Fibroblast of lung (primary cell): ENCODE measurements around the gene MTFR2.

ENCODE experiments used
- CTCF ChIP-seq, 2 donors: IDR thresholded peaks in 1 of 2; conservative IDR thresholded peaks in 1 of 2; 1 replicate in 1 of 2; 2 replicates in 1 of 2; pipeline ENCODE4 v1.5.1; 2011 to 2012; ENCODE audit warnings: low read length in 2 of 2, control low read depth in 1 of 2, inconsistent platforms in 1 of 2, low read depth in 1 of 2, mild to moderate bottlenecking in 1 of 2
- EZH2 ChIP-seq: IDR thresholded peaks from 2 replicates; pipeline ENCODE4 v1.5.1; 2012; ENCODE audit warnings: low read length, control low read depth, mild to moderate bottlenecking; ENCODE audit errors: missing control alignments

GRCh38 chr6:136250686-136251008, 536 bp upstream of the MTFR2 start:
- no peak for TF ChIP-seq CTCF (conservative IDR thresholded peaks at IDR 0.05 in 1 of 2, IDR thresholded peaks at IDR 0.05 in 1 of 2; ENCODE audit: low read depth in 1 of 2, low read length in 2 of 2)
- TF ChIP-seq EZH2: no peak
